ENCODE measurements around the gene HOXC5.

- TF ChIP-seq CTCF (IDR thresholded peaks at IDR 0.05) (no peak), REST (IDR thresholded peaks at IDR 0.05; ENCODE audit: insufficient read depth in 1 of 2, low read depth in 2 of 2, low read length in 1 of 2) (no peak), POLR2AphosphoS5 (IDR thresholded peaks at IDR 0.05; ENCODE audit: low read depth, low read length) (no peak), TCF7L2 (IDR thresholded peaks at IDR 0.05; ENCODE audit: low read depth, low read length) (no peak)
These were observed 9.6 kb upstream of the HOXC5 start for GRCh38 chr12:54022960-54023884.

Data from Panc1 (cell line).